22Rv1 (cell line): ENCODE measurements around the gene API5.

ENCODE experiments used
- H3K27ac ChIP-seq: fragments of 450-650 bp; 2 replicates; pipeline ENCODE4 v1.5.1; 2017
- ZFX ChIP-seq: fragments of 450-650 bp; IDR thresholded peaks from 2 replicates; pipeline ENCODE4 v1.6.1; 2017; ENCODE audit warnings: antibody characterized with exemption, borderline replicate concordance
- TF ChIP-seq, protein P1 (sequence below): fragments of 450-650 bp; IDR thresholded peaks from 2 replicates; pipeline ENCODE4 v1.5.1; 2017; ENCODE audit warnings: mild to moderate bottlenecking

Gene API5

DNA sequence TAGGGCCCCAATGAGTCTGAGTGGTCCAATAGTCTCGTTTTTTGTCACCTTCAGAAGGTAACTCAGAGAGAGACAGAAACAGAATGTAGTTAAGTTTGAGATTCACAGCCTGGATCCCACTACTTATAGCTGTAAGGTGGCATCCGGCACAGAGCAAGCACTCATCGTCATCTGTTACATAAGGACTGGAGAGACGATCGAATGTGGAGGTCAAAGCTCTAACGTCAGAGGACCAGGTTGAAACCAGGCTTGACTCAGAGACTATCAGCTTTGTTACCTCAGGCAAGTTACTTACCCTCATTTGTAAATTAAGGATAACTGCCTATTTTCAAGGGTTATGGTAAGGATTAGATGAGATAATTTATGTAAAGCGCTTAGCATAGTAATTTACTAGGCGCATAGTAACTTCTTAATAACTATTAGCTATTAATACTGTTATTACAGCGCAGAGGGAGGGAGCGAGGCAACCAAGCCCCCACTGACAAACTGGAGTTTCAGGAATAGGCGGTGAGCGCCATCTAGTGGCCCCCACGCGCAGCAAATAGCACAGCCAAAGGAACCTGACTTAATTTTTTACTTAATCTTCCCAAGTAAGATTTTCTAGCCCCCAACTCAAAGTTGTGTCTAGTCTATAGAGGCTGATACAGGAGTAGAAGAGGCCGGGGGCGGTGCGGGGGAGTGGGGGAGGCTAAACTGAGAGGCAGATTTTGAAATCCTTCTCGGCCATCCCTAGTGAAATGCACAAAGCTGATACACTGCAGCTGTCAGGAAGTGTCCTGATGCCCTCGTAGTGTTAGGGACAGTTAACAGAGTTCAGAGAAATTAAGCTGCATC, 29.0 kb upstream of the API5 start:
- no peak overlapping the region for H3K27ac ChIP-seq
- TF ChIP-seq, protein P1, sequence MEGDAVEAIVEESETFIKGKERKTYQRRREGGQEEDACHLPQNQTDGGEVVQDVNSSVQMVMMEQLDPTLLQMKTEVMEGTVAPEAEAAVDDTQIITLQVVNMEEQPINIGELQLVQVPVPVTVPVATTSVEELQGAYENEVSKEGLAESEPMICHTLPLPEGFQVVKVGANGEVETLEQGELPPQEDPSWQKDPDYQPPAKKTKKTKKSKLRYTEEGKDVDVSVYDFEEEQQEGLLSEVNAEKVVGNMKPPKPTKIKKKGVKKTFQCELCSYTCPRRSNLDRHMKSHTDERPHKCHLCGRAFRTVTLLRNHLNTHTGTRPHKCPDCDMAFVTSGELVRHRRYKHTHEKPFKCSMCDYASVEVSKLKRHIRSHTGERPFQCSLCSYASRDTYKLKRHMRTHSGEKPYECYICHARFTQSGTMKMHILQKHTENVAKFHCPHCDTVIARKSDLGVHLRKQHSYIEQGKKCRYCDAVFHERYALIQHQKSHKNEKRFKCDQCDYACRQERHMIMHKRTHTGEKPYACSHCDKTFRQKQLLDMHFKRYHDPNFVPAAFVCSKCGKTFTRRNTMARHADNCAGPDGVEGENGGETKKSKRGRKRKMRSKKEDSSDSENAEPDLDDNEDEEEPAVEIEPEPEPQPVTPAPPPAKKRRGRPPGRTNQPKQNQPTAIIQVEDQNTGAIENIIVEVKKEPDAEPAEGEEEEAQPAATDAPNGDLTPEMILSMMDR, result peak; percentile 93
- no peak for TF ChIP-seq ZFX

- TF ChIP-seq, protein P1, result no peak
- no peak for TF ChIP-seq ZFX
- H3K27ac ChIP-seq, result no peak overlapping the region
Measured at GRCh38 chr11:43285826-43286225, 26.0 kb upstream of the API5 start.

DNA sequence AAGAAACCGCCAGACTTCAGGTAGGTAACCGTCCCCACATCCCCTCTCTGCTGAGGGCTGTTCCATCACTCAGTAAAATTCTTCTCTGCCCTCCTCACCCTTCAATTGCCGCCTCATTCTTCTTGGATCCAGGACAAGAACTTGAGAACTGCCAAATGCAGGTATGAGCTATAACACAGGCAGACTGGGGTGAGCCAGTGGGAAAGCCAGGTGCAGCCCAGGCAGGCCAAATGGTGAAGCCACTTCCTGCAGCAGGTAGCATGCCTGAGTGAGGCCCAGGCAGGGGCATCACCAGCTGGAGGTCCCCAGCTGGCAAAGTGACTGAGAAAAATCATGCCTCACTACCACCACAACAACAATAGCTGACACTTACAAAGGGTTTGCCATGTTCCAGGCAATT, 22.4 kb upstream of the API5 start:
- no peak overlapping the region for H3K27ac ChIP-seq
- no peak for TF ChIP-seq ZFX
- TF ChIP-seq, protein P1, result no peak

GRCh38 chr11:43298397-43298796, 13.4 kb upstream of the API5 start:
- TF ChIP-seq, protein P1, result no peak
- TF ChIP-seq ZFX, result no peak
- no peak overlapping the region for H3K27ac ChIP-seq

DNA sequence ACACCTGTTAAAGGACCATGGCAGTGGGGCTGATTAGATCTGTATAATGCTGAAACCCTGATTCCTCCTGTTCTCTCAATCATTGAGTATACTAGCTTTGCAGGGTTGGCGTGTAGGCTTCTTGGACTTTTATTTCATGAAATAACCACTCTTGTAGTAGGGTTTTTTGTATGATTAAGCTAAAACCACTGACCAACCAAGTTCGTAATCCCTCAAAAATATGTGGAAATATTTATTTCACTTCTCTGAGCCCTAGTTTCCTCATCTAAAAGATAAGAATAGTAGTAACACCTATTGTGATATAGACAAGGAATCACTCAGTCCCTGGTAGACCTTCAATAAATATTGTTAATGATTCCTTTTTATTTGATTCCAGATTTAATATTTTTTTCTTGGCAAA, 4.2 kb downstream of the API5 start:
- H3K27ac ChIP-seq, result no peak overlapping the region
- no peak for TF ChIP-seq ZFX
- TF ChIP-seq, protein P1, result no peak

- H3K27ac ChIP-seq, result no peak overlapping the region
- TF ChIP-seq, protein P1, result no peak
- no peak for TF ChIP-seq ZFX
Measured at GRCh38 chr11:43316451-43316850, 4.7 kb downstream of the API5 start.

DNA sequence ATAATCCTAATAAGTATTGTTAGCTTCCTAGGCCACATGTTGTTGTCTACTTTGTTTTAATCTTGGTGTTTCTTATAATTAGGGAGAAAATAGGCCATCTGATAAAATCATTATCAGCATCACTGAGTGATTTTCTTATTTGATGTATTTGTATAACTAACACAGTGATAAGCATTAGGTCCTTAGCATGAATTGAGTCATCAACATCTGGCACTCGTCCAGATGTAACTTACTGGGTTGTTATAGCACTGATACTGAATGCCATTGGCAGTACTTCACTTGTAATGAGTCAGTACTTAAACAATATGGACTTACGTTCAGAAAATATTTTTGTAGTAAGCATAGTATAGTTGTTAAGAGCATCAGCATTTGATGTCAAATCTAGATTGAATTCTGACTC, 16.2 kb downstream of the API5 start:
- no peak for TF ChIP-seq ZFX
- TF ChIP-seq, protein P1, result no peak

More for the DNA sequence above, 16.2 kb downstream of the API5 start:
- H3K27ac ChIP-seq, result no peak overlapping the region
